ENCODE data around the gene MYH10.

The MYH10 gene

GRCh38 chr17:8470447-8471047 lies 160.0 kb downstream of the MYH10 start:
- Histone ChIP-seq H3K79me2 (ENCODE audit: insufficient read depth, low read length) (no peaks in the 10 kb centered on the region), H3K27ac (ENCODE audit: low read depth, low read length, poor library complexity, severe bottlenecking) (no peak overlapping the region), H2AFZ (ENCODE audit: low read length) (no peak overlapping the region), H3F3A (ENCODE audit: insufficient read depth, low read length) (no peaks in the 10 kb centered on the region), H3K4me2 (ENCODE audit: low read length) (no peak overlapping the region), H3K4me1 (ENCODE audit: insufficient read depth, low read length, severe bottlenecking) (no peaks in the 10 kb centered on the region), H3K36me3 (ENCODE audit: insufficient read depth, low read length) (peaks cover 54% of the 10 kb centered on the region), H3K9ac (ENCODE audit: low read length) (no peak overlapping the region), H4K20me1 (ENCODE audit: insufficient read depth, low read length) (no peaks in the 10 kb centered on the region), H3K4me3 (ENCODE audit: low read depth, low read length, poor library complexity, severe bottlenecking) (no peak overlapping the region), H3K9me3 (ENCODE audit: low read length) (no peaks in the 10 kb centered on the region), H3K9me2 (ENCODE audit: low read depth, low read length) (no peaks in the 10 kb centered on the region), H3K27me3 (ENCODE audit: insufficient read depth, low read length) (no peaks in the 10 kb centered on the region)
- TF ChIP-seq EZH2 (IDR thresholded peaks at IDR 0.05; ENCODE audit: borderline replicate concordance, low read length) (no peak), CTCF (IDR thresholded peaks at IDR 0.05; ENCODE audit: low read length) (no peak)

DNA sequence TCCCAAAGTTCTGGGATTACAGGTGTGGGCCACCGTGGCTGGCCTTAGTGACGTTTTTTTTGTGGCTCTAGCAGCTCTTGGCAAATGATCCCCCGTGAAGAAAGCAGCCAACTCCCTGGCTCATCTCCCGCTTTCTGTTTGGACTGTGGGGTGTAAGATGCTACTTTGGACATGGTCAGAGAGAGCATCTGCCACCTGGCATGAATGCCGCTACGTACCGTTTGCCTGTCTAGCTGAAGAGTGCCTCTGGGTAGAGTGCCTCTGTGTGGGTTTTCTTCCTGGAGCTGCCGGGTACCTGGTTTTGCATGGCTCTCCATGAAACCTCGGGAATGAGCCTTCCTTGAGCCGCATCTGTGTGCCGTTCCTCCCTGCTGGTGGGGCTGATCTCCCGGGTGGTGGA lies 160.6 kb downstream of the MYH10 start:
- H3K79me2 ChIP-seq (ENCODE audit: insufficient read depth, low read length), result no peaks in the 10 kb centered on the region
- H3K9me2 ChIP-seq (ENCODE audit: low read depth, low read length), result no peaks in the 10 kb centered on the region
- H3K36me3 ChIP-seq (ENCODE audit: insufficient read depth, low read length), result peaks cover 48% of the 10 kb centered on the region
- TF ChIP-seq CTCF (IDR thresholded peaks at IDR 0.05; ENCODE audit: low read length), result no peak
- TF ChIP-seq EZH2 (IDR thresholded peaks at IDR 0.05; ENCODE audit: borderline replicate concordance, low read length), result no peak
- H3K4me2 ChIP-seq (ENCODE audit: low read length), result no peak overlapping the region
- H3K4me1 ChIP-seq (ENCODE audit: insufficient read depth, low read length, severe bottlenecking), result no peaks in the 10 kb centered on the region
- H3K9me3 ChIP-seq (ENCODE audit: low read length), result no peaks in the 10 kb centered on the region
- H3K4me3 ChIP-seq (ENCODE audit: low read depth, low read length, poor library complexity, severe bottlenecking), result no peak overlapping the region
- no peak overlapping the region for H3K9ac ChIP-seq (ENCODE audit: low read length)
- H4K20me1 ChIP-seq (ENCODE audit: insufficient read depth, low read length), result no peaks in the 10 kb centered on the region
- H3K27ac ChIP-seq (ENCODE audit: low read depth, low read length, poor library complexity, severe bottlenecking), result no peak overlapping the region
- H3F3A ChIP-seq (ENCODE audit: insufficient read depth, low read length), result no peaks in the 10 kb centered on the region
- H2AFZ ChIP-seq (ENCODE audit: low read length), result no peak overlapping the region
- no peaks in the 10 kb centered on the region for H3K27me3 ChIP-seq (ENCODE audit: insufficient read depth, low read length)

DNA sequence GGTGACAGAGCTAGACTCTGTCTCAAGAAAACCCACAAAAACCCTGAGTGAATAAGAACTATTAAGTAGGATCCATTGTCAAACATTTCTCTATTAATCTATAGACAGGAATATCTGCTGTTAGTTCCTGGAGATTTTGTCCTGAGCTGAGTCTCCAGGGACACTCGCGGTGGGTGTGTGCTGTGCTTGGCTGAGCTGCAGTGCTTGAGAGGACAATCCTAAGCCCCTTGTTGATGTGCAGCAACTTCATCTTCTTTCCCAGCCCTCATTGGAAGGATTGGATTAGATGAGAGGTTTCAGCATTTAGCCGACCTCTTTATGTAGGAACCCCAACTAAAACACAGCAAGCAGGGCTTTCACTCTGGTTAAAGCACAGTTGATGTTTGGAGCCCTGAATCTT lies 161.5 kb downstream of the MYH10 start:
- H3K27me3 ChIP-seq (ENCODE audit: insufficient read depth, low read length), result no peaks in the 10 kb centered on the region
- no peak overlapping the region for H3K9ac ChIP-seq (ENCODE audit: low read length)
- H3K4me3 ChIP-seq (ENCODE audit: low read depth, low read length, poor library complexity, severe bottlenecking), result no peak overlapping the region
- no peak for TF ChIP-seq CTCF (IDR thresholded peaks at IDR 0.05; ENCODE audit: low read length)
- no peak overlapping the region for H2AFZ ChIP-seq (ENCODE audit: low read length)
- H3K36me3 ChIP-seq (ENCODE audit: insufficient read depth, low read length), result peaks cover 38% of the 10 kb centered on the region
- no peaks in the 10 kb centered on the region for H4K20me1 ChIP-seq (ENCODE audit: insufficient read depth, low read length)
- H3K4me1 ChIP-seq (ENCODE audit: insufficient read depth, low read length, severe bottlenecking), result no peaks in the 10 kb centered on the region
- H3K79me2 ChIP-seq (ENCODE audit: insufficient read depth, low read length), result no peaks in the 10 kb centered on the region
- no peaks in the 10 kb centered on the region for H3K9me3 ChIP-seq (ENCODE audit: low read length)
- no peaks in the 10 kb centered on the region for H3K9me2 ChIP-seq (ENCODE audit: low read depth, low read length)
- no peaks in the 10 kb centered on the region for H3F3A ChIP-seq (ENCODE audit: insufficient read depth, low read length)
- no peak overlapping the region for H3K27ac ChIP-seq (ENCODE audit: low read depth, low read length, poor library complexity, severe bottlenecking)
- H3K4me2 ChIP-seq (ENCODE audit: low read length), result no peak overlapping the region

Measured in OCI-LY1 (cell line).